CD4-positive, alpha-beta T cell treated with Interleukin-15 for 4 hours (primary cell): ENCODE results near the gene RTP1.
"Not testable (repeated sequence)": the region's sequence is repeated elsewhere in the genome, so short reads cannot be mapped to it uniquely, and the experiment has no call there.

Experiments
- DNase-seq: peaks from one replicate; pipeline ENCODE4 v3.0.0-alpha.2; 2020; ENCODE audit warnings: low spot score

The RTP1 gene, protein sequence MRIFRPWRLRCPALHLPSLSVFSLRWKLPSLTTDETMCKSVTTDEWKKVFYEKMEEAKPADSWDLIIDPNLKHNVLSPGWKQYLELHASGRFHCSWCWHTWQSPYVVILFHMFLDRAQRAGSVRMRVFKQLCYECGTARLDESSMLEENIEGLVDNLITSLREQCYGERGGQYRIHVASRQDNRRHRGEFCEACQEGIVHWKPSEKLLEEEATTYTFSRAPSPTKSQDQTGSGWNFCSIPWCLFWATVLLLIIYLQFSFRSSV

DNA sequence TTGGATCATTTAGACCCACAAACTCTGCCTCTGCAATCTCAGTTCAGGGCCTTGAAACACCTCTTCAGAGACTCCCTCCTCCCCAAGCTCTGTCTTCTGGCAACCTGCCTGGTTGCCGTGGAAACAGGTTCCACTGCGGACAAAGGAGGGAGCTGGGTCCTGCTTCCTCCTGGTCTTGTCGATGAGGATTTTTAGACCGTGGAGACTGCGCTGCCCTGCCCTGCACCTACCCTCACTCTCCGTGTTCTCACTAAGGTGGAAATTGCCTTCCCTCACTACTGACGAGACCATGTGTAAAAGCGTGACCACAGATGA, at the start of gene RTP1:
TSS of gene RTP1 (plus strand) at position 152 of the 315 bp plus-strand sequence. CDS start at position 182, 30 bp downstream.
- no peak for DNase-seq

DNA sequence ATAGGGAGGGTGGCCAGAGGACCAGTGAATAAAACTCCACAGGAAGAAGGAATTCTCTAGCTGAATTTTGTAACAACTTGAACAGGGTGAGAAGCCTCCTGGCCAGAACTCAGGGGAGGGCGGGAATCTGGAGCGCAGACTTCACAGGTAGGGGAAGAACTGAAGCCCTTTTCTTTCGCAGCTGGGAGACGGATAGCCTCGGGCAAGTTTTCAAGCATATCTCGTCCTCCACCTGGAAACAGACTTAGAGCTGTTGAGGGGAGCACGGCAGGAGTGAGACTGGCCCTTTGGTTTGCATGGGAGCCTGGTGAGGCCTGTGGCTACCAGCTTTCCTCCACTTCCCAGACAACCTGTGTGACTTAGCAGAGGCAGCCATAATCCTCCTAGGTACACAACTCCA, 47.1 kb upstream of the RTP1 start:
- DNase-seq, result no peak

DNA sequence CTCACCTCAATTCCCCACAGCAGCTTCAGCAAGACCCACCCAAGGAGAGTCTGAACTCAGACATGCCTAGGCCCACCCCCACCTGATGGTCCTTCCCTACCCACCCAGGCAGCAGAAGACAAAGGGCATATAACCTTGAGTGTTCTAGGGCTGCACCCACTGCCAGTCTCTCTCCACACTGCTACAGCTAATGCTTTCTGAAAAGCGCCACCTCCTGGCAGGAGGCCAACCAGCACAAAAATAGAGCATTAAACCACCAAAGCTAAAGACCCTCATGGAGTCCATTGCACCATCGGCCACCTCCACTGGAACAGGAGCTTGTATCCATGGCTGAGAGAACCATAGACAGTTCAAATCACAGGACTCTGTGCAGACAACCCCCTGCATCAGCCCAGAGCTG, 46.7 kb upstream of the RTP1 start:
- DNase-seq, result peak; percentile 69

DNA sequence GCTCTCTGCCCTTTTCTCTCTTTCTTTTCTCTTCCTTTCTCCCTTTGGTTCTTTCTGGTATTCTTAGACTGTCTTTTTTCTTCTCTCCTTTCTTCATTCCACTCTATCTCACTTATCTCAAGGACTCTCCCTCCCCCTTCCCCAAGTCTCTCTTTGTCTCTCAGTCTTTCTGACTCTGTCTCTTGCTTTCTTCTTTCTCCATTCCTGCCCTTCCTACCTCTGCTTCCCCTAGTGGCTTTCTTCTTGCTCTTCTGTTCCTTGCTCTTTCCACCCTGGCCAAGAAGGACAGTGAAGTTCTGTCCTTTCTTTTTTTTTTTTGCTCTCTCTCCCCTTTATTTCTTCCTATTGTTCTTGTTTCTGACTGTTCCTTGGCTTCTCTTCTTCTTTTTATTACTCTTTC, 35.7 kb upstream of the RTP1 start:
- DNase-seq, result no peak

DNA sequence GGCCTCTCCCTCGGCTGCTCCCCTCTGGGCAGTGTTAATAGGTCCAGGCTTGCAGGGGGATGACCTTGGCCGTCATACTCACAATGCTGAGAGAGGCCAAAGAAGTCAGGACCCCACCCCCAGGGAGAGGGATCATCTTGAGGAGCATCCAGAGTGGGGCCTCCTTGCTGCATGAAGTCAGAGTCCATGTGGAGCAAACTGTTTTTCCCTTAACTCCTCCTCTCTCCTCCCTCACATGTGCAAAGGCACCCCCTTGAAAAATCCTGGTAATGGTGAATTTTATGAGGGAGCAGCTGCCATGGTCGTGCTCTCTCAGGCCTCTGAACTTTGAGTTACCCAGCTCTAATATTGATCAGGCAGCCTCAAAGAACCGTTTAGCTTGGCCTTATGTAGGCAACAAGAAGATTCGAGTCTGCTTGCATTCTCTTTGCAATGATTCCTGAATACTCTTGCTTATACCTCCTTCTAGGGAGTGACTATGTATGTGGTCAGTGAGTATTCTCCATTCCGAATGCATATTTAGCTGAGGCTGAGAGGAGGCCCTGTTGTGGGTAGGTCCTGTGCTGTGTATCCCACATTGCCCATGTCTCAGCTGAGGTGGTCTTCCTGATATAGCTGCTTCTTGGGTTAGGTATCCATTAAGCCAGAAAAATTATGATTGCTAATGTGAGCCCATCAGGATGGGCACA, 34.9 kb upstream of the RTP1 start:
- DNase-seq, result no peak

DNA sequence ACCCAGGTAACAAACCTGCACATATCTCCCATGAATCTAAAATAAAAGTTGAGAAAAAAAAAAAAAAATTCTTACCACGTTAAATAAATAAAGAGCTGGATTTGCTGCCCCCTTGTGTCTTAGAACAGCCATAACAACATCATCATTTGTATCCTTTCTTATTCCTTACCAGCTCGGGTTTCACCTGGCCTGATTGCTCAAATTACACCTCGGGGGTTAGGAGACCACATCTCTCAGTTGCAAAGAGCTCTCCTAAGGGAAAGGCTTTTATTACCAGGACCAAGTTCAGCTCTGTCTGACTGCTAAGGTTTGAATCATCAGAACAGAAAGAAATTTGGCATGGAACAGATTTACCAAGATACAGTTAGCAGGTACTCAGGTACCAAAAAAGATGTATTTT, 32.1 kb upstream of the RTP1 start:
- DNase-seq, result peak; percentile 70

DNA sequence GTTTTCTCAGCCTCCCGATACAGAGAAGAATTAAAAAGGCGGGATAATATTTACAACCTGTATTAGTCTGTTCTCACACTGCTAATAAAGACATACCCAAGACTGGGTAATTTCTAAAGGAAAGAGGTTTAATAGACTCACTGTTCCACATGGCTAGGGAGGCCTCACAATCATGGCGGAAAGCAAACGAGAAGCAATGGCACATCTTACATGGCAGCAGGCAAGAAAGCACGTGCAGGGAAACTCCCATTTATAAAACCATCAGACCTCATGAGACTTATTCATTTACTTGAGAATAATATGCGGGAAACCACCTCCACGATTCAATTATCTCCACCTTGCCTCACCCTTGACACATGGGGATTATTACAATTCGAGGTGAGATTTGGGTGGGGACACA, 30.5 kb upstream of the RTP1 start:
- DNase-seq, result no peak

DNA sequence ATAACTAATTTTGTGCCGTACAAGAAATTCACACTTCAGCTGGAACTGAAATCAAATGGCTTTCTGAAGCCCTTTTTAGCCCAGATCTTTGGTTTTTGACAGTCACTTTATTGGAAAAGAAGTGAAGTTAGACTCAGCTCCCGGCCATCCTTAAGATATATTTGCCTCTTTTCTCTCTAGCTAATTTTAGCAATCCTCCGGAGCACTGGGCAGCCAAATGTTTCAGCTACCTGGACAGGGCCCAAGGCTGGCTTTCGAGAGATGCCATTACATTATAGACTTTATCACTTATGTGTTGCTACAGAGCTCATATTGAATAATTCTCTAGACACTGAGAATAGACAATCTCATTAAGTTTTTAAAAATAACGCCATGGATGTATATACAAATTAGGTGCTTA, 29.5 kb upstream of the RTP1 start:
- DNase-seq, result no peak

DNA sequence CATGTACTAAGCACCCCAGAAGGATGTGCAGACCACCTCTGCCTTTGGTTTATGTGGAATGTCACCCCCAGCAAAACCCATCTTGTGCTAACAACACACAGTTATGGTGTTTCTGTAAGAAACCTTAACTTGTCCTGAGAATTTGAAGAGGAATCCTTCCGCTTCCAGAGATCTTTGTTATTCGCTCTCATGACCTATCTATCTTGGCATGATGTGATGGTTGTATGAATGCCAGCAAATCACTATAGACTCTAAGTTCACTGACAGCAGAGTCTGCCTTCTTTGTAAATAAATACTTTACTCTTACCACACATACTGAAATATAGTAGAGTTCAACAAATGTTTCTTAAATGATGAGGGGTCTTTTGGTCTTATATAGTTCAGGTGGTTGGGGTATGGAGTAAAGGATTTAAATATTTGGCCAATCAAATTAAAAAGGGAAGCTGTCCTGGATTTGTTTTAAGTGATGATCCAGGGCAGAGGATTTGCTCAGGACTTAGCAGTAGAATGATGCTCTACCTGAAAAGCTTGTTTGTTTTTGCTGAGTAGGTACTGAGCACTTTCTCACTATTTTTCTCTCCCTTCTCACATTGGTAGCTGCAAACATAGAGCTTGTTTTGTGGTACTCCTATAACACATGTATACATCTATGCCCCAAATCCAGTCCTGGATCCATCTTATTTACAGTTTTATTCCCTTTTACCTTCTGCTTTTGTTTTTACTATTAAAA, 27.9 kb upstream of the RTP1 start:
- no peak for DNase-seq

DNA sequence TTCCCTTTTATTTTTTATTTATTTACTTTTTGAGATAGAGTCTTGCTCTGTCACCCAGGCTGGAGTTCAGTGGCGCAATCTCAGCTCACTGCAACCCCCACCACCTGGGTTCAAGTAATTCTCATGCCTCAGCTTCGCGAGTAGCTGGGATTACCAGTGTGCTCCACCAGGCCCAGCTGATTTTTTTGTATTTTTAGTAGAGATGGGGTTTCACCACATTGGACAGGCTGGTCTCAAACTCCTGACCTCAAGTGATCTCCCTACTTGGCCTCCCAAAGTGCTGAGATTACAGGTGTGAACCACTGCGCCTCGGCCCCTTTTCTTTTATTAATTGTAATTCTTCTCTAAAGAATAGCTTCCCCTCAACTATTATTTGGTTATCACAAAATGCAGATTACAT, 26.4 kb upstream of the RTP1 start:
- DNase-seq, result not testable (repeated sequence)

DNA sequence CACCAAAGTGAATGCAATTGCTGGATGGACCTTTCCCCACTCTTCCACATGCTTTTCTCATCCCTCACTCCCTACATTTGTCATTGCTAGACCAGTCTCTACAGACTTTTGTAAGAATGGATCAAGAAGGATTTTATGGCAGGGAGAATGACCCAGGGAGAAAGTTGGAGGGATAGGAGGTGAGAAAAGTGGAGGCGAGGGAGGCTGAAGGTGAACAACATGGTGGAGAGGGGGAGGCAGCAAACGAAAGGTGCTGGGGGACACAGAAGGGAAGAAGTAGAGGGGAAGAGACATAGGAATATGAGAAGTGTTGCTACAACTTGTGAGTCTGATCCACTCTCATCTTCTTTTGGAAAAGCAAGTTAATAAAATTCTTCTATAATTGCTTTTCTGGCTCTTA, 24.4 kb upstream of the RTP1 start:
- DNase-seq, result no peak

DNA sequence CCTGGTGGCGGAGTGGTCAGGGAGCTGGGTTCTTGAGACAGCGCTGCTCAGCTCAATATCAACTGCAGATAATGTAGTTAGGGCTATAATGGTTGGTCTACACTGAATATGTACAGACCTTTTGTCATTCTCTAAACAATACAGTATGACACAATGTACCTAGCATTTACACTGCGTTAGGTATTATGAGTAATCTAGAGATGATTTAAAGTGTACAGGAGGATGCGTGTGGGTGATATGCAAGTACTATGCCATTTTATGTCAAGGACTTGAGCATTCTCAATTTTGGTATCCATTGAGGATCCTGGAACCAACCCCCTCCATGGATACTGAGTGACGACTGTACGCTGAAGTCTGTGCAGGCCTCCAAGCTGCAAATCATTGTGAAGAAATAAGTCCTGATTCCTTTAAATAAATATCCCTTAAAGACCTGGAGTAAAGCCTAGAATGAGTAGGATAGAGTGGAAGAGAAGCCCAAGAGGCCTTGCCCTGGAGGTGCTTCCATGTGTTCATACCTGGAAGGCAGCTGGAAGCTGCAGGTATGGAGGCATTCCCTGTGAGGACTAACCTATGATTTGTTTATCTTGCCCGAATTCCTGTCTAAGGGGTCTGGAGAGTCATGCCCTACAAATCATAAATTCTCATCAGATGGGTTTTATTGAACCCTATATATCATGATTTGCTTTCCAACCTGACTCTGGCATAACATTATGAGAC, 15.7 kb upstream of the RTP1 start:
- no peak for DNase-seq

DNA sequence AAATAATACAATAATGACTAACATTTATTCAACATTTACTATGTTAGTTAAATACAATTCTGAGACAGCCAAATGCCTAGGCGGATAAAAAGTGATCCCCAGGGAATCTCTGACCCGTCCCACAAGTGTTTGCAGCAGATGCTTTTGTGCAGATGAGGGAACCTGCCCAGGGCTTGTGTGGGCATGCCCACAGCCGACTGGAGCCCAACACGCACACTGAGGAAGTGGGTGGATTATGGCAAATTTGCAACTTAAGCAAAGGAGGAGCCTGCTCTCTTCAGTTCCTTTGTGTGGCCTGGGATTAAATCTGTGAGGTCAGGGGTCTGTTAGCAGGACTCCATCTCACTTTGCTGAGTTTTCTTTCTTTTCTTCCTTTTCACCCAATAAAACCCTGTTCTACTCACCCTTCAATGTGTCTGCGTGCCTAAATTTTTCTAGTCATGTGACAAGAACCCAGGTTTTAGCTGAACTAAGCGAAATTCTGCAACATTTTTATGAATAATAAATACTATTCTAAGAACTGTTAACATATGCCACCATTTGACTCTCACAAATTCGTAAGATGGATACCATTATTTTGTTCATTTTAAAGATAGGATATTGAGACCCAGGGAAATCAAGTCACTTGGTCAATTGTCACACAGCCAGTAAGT, 13.9 kb upstream of the RTP1 start:
- DNase-seq, result no peak

DNA sequence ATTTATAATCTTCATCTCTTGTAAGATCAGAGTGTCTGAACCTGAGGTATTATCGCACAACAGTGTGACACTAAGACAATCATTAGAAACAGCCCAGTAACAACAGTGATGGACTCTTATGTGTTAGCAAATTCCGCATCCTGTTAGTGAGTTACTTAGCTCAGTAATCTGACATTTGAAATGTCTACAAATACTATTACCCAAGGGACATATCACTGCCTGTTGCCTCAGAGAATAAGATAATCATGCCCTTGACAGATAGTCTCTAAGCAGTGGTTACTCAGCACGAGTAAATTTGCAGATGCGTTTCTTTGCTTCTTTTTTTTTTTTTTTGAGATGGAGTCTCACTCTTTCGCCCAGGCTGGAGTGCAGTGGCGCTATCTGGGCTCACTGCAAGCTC, 13.4 kb upstream of the RTP1 start:
- no peak for DNase-seq

DNA sequence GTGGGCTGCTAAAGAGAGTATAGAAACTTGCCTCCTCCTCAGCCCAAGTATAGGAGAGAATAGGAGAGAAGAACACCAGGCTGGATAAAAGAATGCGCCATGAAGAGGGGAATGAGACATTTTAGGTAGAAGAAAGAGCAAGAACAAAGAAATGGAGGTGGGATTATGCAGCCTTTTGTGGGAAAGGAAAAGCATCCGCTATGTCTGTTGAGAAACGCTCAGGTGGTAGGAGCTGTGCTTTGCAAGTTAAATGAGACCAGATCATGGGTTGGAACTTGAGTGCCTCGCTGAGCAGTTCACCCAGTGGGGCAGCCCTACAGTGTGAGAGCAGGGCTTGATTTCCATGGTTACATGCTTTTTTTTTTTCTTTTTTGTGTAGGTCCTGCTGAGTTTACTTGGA, 11.5 kb upstream of the RTP1 start:
- no peak for DNase-seq

DNA sequence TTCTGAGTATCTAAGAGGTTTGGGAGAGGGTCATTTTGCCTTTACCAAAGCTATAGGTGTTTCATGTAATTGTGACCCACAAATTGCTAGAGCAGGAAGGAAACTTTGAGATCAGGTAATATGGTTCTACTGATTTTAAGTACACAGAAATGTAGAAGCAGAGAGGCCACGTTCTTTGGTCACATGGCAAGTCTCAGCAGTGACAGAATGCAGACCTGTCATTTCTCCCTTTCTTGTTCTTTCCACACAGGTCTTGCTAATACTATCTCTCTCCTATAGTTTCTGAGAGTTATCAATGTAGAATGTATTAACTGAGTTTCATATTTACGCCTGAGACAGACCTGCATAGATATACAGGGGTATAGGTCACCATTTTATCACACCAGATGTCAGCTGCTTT, 10.9 kb upstream of the RTP1 start:
- DNase-seq, result no peak

DNA sequence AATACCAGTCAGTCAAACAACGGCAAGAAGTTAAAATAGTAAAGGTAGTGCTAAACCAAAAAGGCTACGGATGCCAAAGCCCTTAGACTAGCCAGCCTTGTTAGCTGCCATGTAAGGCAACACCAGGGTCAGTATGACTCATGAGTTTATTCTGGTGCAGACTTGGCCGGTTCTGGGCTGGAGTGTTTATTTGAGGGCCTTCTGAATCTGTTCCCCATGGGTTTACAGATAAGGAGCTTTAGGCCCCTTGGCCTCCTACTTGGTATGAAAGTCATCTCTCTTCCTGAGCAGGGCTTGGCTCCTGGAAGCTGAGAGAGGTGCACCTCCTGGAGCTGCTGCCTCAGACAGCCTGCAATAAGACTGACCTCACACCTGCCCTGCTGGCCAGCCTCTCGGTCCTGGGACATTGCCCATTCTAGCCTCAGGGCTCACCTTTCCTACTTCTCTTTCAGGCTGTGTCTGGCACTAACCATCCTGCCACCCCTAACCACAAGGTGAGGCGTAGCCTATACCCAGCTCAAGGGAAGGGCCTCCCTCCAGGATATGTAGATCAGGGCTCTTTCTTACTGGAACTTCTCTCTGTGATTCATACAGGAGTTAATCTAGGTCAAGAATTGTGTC, 10.4 kb upstream of the RTP1 start:
- no peak for DNase-seq

DNA sequence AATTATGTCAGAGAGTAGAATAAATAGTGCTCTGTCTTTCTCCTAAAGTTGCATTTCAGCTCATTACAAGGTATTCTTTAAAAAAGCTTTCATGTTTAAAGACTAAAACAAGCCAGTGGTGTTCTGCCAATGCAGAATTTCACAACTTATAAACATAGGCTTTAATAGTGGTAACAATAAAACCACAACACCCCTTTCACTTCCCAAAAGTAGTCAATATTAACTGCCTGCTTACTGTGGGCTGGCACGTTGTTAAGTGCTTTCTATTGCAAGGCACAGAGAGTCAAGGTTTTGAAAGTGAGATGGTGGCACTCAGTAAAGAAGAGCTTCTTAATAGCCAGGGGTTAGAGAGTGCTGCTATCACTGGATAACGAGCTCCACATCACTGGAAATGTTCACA, 8.4 kb upstream of the RTP1 start:
- DNase-seq, result no peak

DNA sequence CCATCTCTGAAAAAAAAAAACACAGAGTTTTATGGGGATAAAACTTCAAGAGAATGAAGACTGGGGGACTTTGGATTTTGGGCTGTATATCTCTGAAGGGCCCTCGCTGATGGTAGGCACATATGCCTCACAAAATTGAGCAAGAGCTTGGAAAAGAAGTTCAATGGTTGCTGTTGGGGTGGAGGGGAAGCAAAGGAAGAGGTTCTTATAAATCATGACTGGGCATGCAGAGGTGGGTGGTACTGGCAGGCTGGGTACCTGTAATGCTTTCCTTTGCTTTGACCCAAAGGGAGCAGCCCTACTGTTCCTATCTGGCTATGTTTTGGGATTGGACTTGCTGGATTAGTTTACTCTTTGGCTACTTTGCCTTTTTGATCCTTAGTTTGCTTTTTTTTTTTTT, 6.0 kb upstream of the RTP1 start:
- DNase-seq, result no peak

DNA sequence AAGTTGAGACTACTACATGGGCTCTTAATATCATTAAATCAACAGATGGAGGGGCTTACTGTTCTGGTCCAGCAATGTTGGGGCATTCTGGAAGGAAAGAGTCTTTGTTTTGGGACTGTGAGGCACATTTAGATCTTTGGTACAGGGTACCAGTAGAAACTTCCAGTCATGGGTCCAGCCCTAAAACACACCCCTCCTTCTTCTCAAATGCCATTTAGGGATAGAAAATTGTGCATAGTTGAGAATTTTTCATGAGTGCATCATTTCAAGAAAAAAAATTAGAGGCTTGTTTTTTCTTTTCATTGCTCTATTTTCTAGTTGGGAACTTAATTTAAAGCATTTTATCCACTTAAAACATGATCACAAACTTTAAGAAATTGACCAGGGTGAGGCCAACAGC, 4.1 kb upstream of the RTP1 start:
- no peak for DNase-seq

DNA sequence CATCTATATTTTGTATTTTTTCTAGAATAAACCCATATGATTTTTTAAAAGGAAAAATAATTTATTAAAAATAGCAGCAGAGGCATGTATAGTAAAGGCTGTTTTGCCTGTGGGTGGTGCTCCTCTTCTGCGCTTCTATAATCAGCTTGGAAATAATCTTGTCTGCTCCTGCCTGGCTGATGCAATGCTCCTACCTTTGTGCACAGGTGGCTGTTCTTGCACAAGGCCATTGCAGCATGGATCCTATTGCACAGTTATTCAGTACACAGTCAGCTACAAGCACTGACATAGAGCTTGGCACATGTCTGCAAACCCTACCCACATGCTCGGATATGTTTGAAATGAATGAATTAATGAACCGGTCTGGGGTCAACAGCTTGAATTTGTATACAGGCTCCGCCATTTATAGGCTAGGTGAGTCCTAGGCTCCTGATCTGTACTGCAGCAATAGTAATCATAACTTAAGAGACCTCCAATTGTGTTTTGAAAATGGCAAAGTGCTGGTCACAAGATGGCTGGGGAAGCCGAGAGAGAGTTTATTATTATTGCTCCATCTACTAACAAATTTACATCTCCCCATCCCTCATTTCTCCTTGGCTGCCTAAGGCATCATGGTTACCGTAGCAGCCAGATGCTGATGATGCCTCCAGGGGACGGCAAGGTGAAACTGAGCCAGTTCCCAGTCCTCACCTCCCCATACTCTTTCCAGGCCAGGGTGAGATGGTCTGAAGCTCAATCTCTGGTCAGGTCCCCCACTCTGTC, 532 bp upstream of the RTP1 start:
- DNase-seq, result no peak
